ENCODE measurements around the gene CD82.

The CD82 gene, protein sequence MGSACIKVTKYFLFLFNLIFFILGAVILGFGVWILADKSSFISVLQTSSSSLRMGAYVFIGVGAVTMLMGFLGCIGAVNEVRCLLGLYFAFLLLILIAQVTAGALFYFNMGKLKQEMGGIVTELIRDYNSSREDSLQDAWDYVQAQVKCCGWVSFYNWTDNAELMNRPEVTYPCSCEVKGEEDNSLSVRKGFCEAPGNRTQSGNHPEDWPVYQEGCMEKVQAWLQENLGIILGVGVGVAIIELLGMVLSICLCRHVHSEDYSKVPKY

DNA sequence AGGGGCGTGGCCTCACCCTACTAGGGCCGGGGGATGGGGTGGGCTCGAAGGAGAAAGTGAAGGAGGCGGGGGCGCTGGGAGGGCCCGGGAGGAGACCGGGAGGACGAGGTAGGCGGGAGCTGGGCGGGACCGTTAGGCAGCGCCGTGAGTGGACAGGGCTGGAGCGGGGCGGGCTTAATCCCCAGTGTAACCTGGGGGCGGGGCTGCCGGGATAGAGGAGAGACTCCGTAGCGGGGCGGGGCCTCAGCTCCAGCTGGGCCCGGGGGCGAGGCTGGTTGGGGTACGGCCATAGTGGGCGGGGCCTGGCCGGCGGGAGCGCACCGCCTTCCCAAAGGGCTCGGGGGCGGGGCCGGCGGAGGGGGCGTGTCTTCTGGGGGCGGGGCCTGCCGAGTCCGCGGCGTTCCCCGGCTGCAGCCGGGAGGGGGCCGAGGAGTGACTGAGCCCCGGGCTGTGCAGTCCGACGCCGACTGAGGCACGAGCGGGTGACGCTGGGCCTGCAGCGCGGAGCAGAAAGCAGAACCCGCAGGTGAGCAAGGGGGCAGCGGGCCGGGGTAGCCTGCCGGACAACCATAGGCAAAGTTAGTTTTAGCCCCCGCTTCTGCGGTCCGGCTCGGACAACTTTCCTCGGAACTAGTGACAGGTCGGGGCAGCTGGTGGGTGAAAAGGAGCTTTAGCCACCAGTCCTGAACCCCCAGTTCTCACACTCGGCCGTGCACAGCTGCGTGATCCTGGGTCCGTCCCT, at the start of gene CD82:
Gene CD82 (plus strand): TSS at position 453 of the 742 bp plus-strand sequence. CDS start 29,000 bp downstream, outside the sequence.
- peak within 1 kb of the TSS; percentile 93 for H3K27ac ChIP-seq (ENCODE audit: low read depth, low read length)
- H3K27me3 ChIP-seq (ENCODE audit: control insufficient read depth, insufficient read depth, low read length): no peaks in the 10 kb centered on the region
- peaks cover 11% of the 10 kb centered on the region for H3K4me1 ChIP-seq (ENCODE audit: control insufficient read depth, insufficient read depth, low read length)
- H3K4me3 ChIP-seq (ENCODE audit: low read length): peak within 1 kb of the TSS; percentile 65
- H3K9ac ChIP-seq (ENCODE audit: low read length): peak within 1 kb of the TSS; percentile 69
- H3K36me3 ChIP-seq (ENCODE audit: control insufficient read depth, insufficient read depth, low read length): no peaks in the 10 kb centered on the region

DNA sequence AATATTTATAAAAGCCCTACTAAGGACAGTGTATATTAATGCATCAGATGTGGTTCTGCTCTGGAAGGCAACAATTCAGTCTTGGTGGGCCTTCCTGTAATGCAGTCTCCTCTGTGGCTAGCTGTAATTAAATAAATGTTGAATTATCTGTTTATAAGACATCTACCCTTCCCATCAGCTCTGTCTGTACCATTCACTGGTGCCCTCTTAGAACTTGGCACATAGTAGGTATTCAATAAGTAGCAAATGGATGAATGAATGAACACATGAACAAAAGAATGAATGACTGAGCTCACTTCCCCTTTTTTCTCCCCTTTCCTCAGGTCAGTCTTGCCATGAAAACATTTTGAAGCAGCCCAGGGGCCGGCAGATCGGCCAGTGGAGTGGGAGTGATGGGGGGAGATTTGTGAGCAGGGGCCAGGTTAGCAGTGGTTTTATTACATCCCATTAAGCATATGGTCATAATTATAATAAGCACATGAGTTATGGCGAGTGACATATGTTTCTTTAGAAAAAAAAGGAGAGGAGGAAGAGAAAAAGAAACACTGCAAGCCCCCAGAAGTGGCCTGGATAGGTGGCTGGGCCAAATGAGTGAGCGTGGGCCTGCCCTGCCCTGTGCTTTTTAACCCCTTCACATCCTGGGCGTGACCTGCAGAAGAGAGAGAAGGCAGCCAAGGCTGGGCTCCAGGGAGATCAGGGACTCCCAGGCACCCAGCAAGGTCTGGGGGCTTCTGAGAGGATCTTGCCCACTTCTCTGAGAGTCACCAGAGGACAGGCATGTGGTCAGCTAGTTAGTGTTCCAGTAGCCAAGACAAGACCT, 48.6 kb upstream of the CD82 start:
- no peak overlapping the region for H3K27ac ChIP-seq (ENCODE audit: low read depth, low read length)
- no peak overlapping the region for H3K9ac ChIP-seq (ENCODE audit: low read length)
- peaks cover 3% of the 10 kb centered on the region for H3K4me1 ChIP-seq (ENCODE audit: control insufficient read depth, insufficient read depth, low read length)
- H3K27me3 ChIP-seq (ENCODE audit: control insufficient read depth, insufficient read depth, low read length): no peaks in the 10 kb centered on the region
- H3K4me3 ChIP-seq (ENCODE audit: low read length): no peak overlapping the region
- H3K36me3 ChIP-seq (ENCODE audit: control insufficient read depth, insufficient read depth, low read length): no peaks in the 10 kb centered on the region

DNA sequence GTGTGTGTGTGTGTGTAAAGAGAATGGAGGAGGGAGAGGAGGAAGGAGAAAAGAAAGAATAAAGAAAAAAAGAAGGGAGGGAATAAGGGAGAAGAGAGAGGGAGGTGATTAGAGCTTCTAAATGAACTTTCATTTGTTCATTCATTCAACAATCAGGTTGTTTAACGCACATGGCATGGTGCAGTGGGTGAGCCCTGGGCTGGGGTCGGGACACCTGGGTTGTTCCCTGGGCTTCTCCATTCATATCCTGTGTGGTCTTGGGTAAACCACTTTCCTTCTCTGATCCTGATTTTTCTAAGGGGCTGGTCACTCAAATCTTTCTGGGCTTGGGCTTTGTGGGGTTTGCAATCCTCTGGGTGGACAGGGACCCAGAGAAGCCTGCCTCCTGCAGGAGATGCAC, 47.9 kb upstream of the CD82 start:
- Histone ChIP-seq H3K36me3 (ENCODE audit: control insufficient read depth, insufficient read depth, low read length) (no peaks in the 10 kb centered on the region), H3K4me3 (ENCODE audit: low read length) (no peak overlapping the region), H3K27me3 (ENCODE audit: control insufficient read depth, insufficient read depth, low read length) (no peaks in the 10 kb centered on the region), H3K9ac (ENCODE audit: low read length) (no peak overlapping the region), H3K27ac (ENCODE audit: low read depth, low read length) (no peak overlapping the region), H3K4me1 (ENCODE audit: control insufficient read depth, insufficient read depth, low read length) (peaks cover 3% of the 10 kb centered on the region)

DNA sequence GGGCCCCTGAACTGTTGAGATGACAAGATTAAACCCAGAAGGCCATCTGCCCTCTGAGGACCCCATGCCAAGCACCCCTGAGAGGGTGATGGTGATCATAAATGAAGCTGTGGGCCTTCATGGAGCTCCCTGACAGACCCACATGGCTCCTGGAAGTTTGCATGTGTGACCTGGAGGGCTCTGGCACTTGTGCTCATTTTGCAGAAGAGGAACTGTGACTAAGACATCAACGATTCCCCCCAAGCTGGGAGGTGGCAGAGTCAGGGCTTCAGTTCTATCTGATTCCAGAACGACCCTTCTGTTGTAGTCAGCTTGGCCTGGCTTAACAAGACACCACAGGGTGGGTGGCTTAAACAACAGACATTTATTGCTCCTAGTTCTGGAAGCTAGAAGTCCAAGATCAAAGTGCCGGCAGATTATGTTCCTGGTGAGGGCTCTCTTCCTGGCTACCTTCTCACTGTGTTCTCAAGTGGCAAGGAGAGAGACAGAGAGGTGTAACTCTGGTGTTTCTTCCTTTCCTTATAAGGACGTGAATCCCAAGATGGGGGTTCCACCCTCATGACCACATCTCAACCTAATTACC, 46.4 kb upstream of the CD82 start:
- H3K4me3 ChIP-seq (ENCODE audit: low read length): no peak overlapping the region
- H3K27ac ChIP-seq (ENCODE audit: low read depth, low read length): no peak overlapping the region
- H3K4me1 ChIP-seq (ENCODE audit: control insufficient read depth, insufficient read depth, low read length): peaks cover 3% of the 10 kb centered on the region
- H3K9ac ChIP-seq (ENCODE audit: low read length): no peak overlapping the region
- no peaks in the 10 kb centered on the region for H3K36me3 ChIP-seq (ENCODE audit: control insufficient read depth, insufficient read depth, low read length)
- no peaks in the 10 kb centered on the region for H3K27me3 ChIP-seq (ENCODE audit: control insufficient read depth, insufficient read depth, low read length)

DNA sequence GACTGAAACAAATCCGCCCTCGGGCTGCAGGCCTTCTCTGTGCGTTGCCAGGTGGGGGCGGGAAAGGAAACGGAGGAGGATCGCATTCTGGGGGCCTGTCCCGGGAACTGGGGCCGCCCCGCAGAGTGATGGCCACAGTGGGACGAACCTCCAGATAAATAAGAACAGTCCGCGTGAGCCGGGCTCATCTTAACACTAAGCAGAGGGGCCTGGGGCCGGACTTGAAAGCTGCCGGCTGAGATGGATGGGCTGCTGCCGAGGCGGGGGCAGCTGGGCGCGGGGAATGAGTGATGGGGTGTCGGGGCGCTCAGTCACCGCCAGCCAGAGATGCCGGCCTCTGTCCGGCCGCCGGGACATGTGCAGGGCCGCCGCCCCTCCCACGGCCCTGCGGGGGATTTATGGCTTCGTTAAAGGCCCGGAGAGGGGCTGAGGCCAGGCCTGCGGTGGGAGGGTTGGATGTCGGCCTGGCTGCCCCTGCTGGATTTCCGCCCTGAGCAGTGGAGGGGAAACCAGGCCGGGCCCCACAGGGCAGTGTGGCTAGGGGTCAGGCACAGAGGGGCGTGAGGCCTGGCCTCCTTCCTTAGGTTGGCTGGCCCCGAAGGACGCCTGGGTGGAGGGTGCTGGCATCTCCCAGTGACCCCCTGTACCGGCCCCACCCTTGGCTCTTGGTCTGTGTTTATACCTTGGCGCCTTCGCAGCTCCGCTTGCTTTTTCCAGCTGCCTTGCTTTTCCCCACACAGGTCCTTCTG, 45.3 kb upstream of the CD82 start:
- no peak overlapping the region for H3K9ac ChIP-seq (ENCODE audit: low read length)
- H3K27ac ChIP-seq (ENCODE audit: low read depth, low read length): peak overlapping the region; percentile 13
- H3K4me3 ChIP-seq (ENCODE audit: low read length): peak overlapping the region; percentile 7
- peaks cover 3% of the 10 kb centered on the region for H3K4me1 ChIP-seq (ENCODE audit: control insufficient read depth, insufficient read depth, low read length)
- H3K36me3 ChIP-seq (ENCODE audit: control insufficient read depth, insufficient read depth, low read length): no peaks in the 10 kb centered on the region
- H3K27me3 ChIP-seq (ENCODE audit: control insufficient read depth, insufficient read depth, low read length): no peaks in the 10 kb centered on the region

DNA sequence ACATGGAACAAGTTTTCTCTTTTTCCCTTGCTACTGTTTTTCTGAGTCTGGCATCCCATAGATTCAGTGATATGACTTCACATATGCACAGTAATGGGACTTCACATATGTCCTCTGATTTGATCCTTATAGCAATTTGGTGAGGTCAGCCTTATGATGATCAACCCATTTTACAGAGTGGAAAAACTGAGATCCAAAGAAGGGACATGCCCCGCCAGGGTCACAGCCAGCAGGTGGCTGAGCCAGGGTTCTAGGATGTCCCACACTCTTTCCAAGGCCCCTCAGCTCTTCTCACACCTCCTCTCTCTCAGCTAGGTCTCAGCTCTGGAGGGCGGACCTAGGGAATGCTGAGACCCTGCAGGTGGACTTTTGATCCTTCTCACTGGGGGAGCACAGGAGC, 44.3 kb upstream of the CD82 start:
- Histone ChIP-seq H3K27me3 (ENCODE audit: control insufficient read depth, insufficient read depth, low read length) (no peaks in the 10 kb centered on the region), H3K36me3 (ENCODE audit: control insufficient read depth, insufficient read depth, low read length) (no peaks in the 10 kb centered on the region), H3K4me3 (ENCODE audit: low read length) (no peak overlapping the region), H3K27ac (ENCODE audit: low read depth, low read length) (no peak overlapping the region), H3K4me1 (ENCODE audit: control insufficient read depth, insufficient read depth, low read length) (peaks cover 3% of the 10 kb centered on the region), H3K9ac (ENCODE audit: low read length) (no peak overlapping the region)

DNA sequence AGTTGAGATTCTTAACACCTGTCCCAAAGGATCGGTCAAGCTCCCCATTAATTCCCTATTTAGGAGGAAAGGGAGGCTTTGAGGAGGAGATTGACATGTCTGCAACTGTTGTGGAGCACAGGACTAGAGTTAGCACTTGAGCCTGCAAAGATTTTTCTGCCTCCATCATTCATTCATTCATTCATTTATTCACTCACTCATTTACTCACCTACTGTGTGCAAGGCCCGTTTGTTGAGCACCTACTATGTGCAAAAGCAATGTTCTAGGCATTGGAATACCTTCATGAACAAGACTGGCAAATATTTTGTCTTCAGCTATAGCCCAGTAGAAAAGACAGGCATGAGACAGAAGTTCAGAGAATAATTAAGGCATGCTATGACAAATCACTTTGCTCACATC, 43.2 kb upstream of the CD82 start:
- H3K4me3 ChIP-seq (ENCODE audit: low read length): no peak overlapping the region
- no peaks in the 10 kb centered on the region for H3K27me3 ChIP-seq (ENCODE audit: control insufficient read depth, insufficient read depth, low read length)
- no peaks in the 10 kb centered on the region for H3K36me3 ChIP-seq (ENCODE audit: control insufficient read depth, insufficient read depth, low read length)
- no peak overlapping the region for H3K9ac ChIP-seq (ENCODE audit: low read length)
- no peak overlapping the region for H3K27ac ChIP-seq (ENCODE audit: low read depth, low read length)
- H3K4me1 ChIP-seq (ENCODE audit: control insufficient read depth, insufficient read depth, low read length): peaks cover 3% of the 10 kb centered on the region

DNA sequence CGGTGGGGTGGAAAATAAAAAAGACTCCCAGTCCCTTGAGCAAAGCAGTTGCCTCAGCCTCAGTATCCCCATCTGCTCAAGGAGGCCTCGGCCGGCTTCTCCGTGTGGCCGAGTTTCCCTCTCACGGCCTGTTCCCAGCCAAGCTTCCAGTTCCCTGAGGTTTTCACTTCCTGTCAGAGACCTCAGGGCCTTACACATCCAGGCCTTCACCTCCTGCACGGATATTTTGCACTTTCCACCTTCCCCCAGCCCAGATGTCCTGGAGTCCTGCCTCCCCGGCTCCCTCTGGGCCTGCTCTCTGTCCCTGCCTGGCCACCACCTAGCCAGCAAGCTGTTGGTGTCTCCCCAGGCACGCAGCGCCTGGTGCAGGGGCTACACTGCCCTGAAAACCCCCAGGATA, 41.1 kb upstream of the CD82 start:
- Histone ChIP-seq H3K36me3 (ENCODE audit: control insufficient read depth, insufficient read depth, low read length) (no peaks in the 10 kb centered on the region), H3K27ac (ENCODE audit: low read depth, low read length) (no peak overlapping the region), H3K4me3 (ENCODE audit: low read length) (no peak overlapping the region), H3K4me1 (ENCODE audit: control insufficient read depth, insufficient read depth, low read length) (peaks cover 3% of the 10 kb centered on the region), H3K27me3 (ENCODE audit: control insufficient read depth, insufficient read depth, low read length) (no peaks in the 10 kb centered on the region), H3K9ac (ENCODE audit: low read length) (no peak overlapping the region)

DNA sequence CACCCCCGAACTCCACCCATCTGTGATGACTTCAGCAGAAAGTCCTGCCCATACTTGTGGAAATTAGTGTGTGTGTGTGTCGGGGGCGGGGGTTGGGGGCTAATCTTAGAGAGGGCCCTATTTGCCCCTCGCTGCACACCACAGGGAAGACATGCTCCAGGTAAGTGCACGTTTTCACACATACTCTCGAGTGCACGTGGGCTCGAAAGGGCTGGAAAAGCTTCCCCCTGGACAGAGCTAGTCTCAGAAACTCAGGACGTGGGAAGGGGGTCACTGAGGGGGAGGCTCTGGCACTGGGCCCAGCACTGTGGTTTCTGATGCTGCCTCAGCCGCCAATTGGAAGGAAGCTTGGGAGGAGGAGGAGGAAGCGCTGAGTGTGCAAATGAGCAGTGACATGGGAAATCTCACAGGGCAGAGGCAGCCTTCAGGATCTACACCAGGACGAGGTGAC, 40.7 kb upstream of the CD82 start:
- H3K36me3 ChIP-seq (ENCODE audit: control insufficient read depth, insufficient read depth, low read length): no peaks in the 10 kb centered on the region
- no peak overlapping the region for H3K27ac ChIP-seq (ENCODE audit: low read depth, low read length)
- H3K27me3 ChIP-seq (ENCODE audit: control insufficient read depth, insufficient read depth, low read length): no peaks in the 10 kb centered on the region
- peaks cover 3% of the 10 kb centered on the region for H3K4me1 ChIP-seq (ENCODE audit: control insufficient read depth, insufficient read depth, low read length)
- no peak overlapping the region for H3K9ac ChIP-seq (ENCODE audit: low read length)
- no peak overlapping the region for H3K4me3 ChIP-seq (ENCODE audit: low read length)

DNA sequence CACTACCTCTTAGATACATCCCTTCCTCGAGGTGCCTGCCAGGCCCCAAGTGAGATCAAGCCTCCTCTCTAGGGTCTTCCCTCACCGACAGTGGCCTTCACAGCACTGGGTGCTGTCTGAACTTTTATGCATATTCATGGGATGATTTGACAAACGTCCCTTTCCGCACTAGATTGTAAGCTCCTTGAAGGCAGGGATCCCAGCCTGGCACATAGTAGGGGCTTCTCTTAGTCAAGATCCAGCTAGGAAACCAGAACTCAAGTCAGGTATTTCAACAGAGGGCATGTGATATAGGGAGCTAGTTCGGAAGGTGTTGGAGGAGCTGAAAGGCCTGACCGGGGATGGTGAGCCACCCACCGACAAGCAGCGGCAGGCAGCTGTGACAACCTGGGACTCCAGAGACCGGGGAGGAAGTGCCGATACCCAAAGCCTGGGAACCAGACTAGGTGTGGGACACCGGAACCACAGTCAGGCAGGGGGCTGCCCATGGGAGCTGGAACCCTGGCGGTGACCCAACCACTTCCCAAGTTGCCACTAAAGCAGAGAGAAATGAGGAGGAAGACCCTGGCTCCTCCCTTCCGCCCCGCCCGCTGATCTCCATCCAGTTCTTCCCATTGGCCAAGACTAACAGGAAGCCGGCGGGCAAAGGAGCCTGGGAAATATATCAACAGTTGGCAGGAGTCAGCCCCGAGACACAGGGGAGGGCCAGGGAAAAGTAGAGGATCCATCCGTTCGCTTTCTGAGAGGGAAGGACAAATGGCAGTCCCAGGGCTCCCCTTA, 39.8 kb upstream of the CD82 start:
- H3K27ac ChIP-seq (ENCODE audit: low read depth, low read length): no peak overlapping the region
- H3K36me3 ChIP-seq (ENCODE audit: control insufficient read depth, insufficient read depth, low read length): no peaks in the 10 kb centered on the region
- H3K27me3 ChIP-seq (ENCODE audit: control insufficient read depth, insufficient read depth, low read length): no peaks in the 10 kb centered on the region
- no peak overlapping the region for H3K9ac ChIP-seq (ENCODE audit: low read length)
- H3K4me1 ChIP-seq (ENCODE audit: control insufficient read depth, insufficient read depth, low read length): no peaks in the 10 kb centered on the region
- H3K4me3 ChIP-seq (ENCODE audit: low read length): no peak overlapping the region

DNA sequence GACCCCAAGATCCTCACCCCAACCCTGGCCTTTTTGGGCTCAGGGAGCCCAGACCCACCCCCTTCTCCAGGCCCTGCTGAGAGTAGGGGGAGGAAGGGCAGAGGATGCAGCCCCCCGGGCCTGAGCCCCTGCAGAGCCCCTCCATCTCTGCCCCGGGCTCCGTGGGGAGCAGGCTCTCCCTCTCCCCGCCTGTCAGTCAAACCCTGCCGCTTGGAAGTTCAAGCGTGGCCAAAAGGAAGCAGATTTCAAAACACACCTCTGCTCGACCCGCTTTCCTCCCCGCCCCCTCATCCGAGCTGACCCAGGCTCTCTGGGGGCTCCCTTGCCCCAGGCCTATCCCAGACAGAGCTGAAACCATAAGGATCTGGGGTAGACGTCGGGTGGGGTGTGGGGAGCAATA, 39.0 kb upstream of the CD82 start:
- H3K4me1 ChIP-seq (ENCODE audit: control insufficient read depth, insufficient read depth, low read length): no peaks in the 10 kb centered on the region
- H3K27me3 ChIP-seq (ENCODE audit: control insufficient read depth, insufficient read depth, low read length): no peaks in the 10 kb centered on the region
- H3K9ac ChIP-seq (ENCODE audit: low read length): no peak overlapping the region
- H3K27ac ChIP-seq (ENCODE audit: low read depth, low read length): no peak overlapping the region
- no peak overlapping the region for H3K4me3 ChIP-seq (ENCODE audit: low read length)
- no peaks in the 10 kb centered on the region for H3K36me3 ChIP-seq (ENCODE audit: control insufficient read depth, insufficient read depth, low read length)
